Caco-2 (cell line): ENCODE measurements around the gene GMNN. TPM values are rescaled to one million over a fixed set of nuclear protein-coding genes. Genes with fewer than 3 reads are reported as not detected.
A peak's percentile ranks its signal among the peaks of the same experiment; 100 is the strongest.

ENCODE experiments used
- BruUV-seq: library from RNA; stranded (reverse); fragments of 400-500 nt; replicated peaks from 2 replicates; lab custom pipeline; 2021; lab: Mats Ljungman, UMichigan
- CTCF ChIA-PET: fragments of 300-600 bp; sonication (Branson Sonifier 250); formaldehyde crosslinking; loops from one replicate; lab custom pipeline; 2022; ENCODE audit warnings: antibody characterized with exemption; lab: Charles Lee
- POLR2A ChIA-PET: fragments of 300-600 bp; sonication (Branson Sonifier 250); formaldehyde crosslinking; loops from one replicate; lab custom pipeline; 2022; ENCODE audit warnings: antibody characterized with exemption; lab: Charles Lee
- DNase-seq, 2 experiments: peaks; one replicate each; pipeline versions ENCODE4 v3.0.0 to v3.0.0-alpha.2; 2020 to 2022
- H3K27me3 ChIP-seq: replicated peaks from 2 replicates; pipeline ENCODE4 v1.6.0; 2011; ENCODE audit warnings: low read length; ENCODE audit not compliant: control insufficient read depth, insufficient read depth
- H3K36me3 ChIP-seq: 2 replicates; pipeline ENCODE4 v1.5.1; 2011; ENCODE audit warnings: low read length; ENCODE audit not compliant: control insufficient read depth, insufficient read depth
- H3K4me1 ChIP-seq: fragments of 250-450 bp; sonication (Bioruptor Pico); 2 replicates; pipeline ENCODE4 v1.5.1; 2020; ENCODE audit warnings: mild to moderate bottlenecking
- H3K4me3 ChIP-seq: 2 replicates; pipeline ENCODE4 v1.5.1; 2011; ENCODE audit warnings: low read depth, mild to moderate bottlenecking, control low read depth, low read length
- H3K9me3 ChIP-seq: fragments of 250-450 bp; sonication (Bioruptor Pico); 2 replicates; pipeline ENCODE4 v1.5.1; 2020; ENCODE audit warnings: mild to moderate bottlenecking, moderate library complexity
- H3K27ac Mint-ChIP-seq: one replicate; pipeline ENCODE4 v1.8.0; 2022; ENCODE audit warnings: mixed read lengths; ENCODE audit not compliant: unreplicated experiment
- H3K27me3 Mint-ChIP-seq: one replicate; pipeline ENCODE4 v1.8.0; 2022; ENCODE audit warnings: mixed read lengths; ENCODE audit not compliant: insufficient read depth, unreplicated experiment
- H3K36me3 Mint-ChIP-seq: one replicate; pipeline ENCODE4 v1.8.0; 2022; ENCODE audit warnings: mild to moderate bottlenecking, mixed read lengths; ENCODE audit not compliant: insufficient read depth, unreplicated experiment
- H3K4me1 Mint-ChIP-seq: one replicate; pipeline ENCODE4 v1.8.0; 2022; ENCODE audit warnings: low read depth, mixed read lengths; ENCODE audit not compliant: unreplicated experiment
- H3K4me3 Mint-ChIP-seq: one replicate; pipeline ENCODE4 v1.8.0; 2022; ENCODE audit warnings: mild to moderate bottlenecking, moderate library complexity, mixed read lengths; ENCODE audit not compliant: unreplicated experiment
- H3K9me3 Mint-ChIP-seq: one replicate; pipeline ENCODE4 v1.8.0; 2022; ENCODE audit warnings: mixed read lengths; ENCODE audit not compliant: unreplicated experiment
- CTCF ChIP-seq, 2 experiments: fragments of 200-600 bp in 1 of 2; IDR thresholded peaks; 1 replicate in 1 of 2; 2 replicates in 1 of 2; pipeline versions ENCODE4 v1.5.1 to v1.8.0; 2011 to 2022; ENCODE audit warnings: antibody characterized with exemption in 1 of 2, control low read depth in 1 of 2, inconsistent platforms in 1 of 2, low read depth in 1 of 2, low read length in 1 of 2, mild to moderate bottlenecking in 1 of 2, moderate library complexity in 1 of 2; ENCODE audit not compliant: insufficient read depth in 1 of 2, severe bottlenecking in 1 of 2, unreplicated experiment in 1 of 2
- intact Hi-C: fragments of 100-400 bp; cut with micrococcal nuclease; formaldehyde crosslinking; loops from one replicate; pipeline ENCODE4 v1.10.0; 2022; ENCODE audit not compliant: unreplicated experiment
- total RNA-seq: library from RNA; stranded (reverse); gene quantifications from 2 replicates; pipeline ENCODE4 v1.2.3, GENCODE V29; 2022

The GMNN gene
- total RNA-seq, 1 experiment from 2014 or later, result 66.5 TPM

- Mint-ChIP-seq H3K36me3 (peaks cover 53% of the 10 kb centered on the region), H3K4me3 (no peak overlapping the region), H3K27me3 (no peaks in the 10 kb centered on the region), H3K27ac (no peak overlapping the region), H3K4me1 (peaks cover 18% of the 10 kb centered on the region), H3K9me3 (no peaks in the 10 kb centered on the region)
- BruUV-seq, result no TSS peak
- intact Hi-C loops, result no loop called here
- Histone ChIP-seq H3K9me3 (no peaks in the 10 kb centered on the region), H3K36me3 (peaks cover 3% of the 10 kb centered on the region; the same call in 1 of the 2 replicates), H3K4me1 (peaks cover 41% of the 10 kb centered on the region), H3K4me3 (peak overlapping the region; percentile 7; the same call in 1 of the 2 replicates), H3K27me3 (no peaks in the 10 kb centered on the region)
- ChIA-PET POLR2A (no interaction called here), CTCF (no interaction called here)
- no peak for DNase-seq
- no peak for TF ChIP-seq CTCF (IDR thresholded peaks at IDR 0.05; ENCODE audit: insufficient read depth in 1 of 2, low read depth in 1 of 2, low read length in 1 of 2, severe bottlenecking in 1 of 2, unreplicated experiment in 1 of 2)
These were observed 2.5 kb downstream of the GMNN start for GRCh38 chr6:24777227-24777626.

- BruUV-seq, result no TSS peak
These were observed 3.4 kb downstream of the GMNN start for GRCh38 chr6:24778121-24778520.

GRCh38 chr6:24778878-24779277 lies 4.1 kb downstream of the GMNN start:
- Mint-ChIP-seq H3K9me3 (no peaks in the 10 kb centered on the region), H3K27ac (no peak overlapping the region)

More at GRCh38 chr6:24778121-24778520, 3.4 kb downstream of the GMNN start:
- intact Hi-C loops, result no loop called here
- H3K36me3 Mint-ChIP-seq, result peaks cover 62% of the 10 kb centered on the region
- POLR2A ChIA-PET, result no interaction called here
- CTCF ChIA-PET, result no interaction called here
- no peaks in the 10 kb centered on the region for H3K9me3 Mint-ChIP-seq
- H3K27me3 ChIP-seq, result no peaks in the 10 kb centered on the region
- H3K27ac Mint-ChIP-seq, result no peak overlapping the region
- no peak for TF ChIP-seq CTCF (IDR thresholded peaks at IDR 0.05; ENCODE audit: insufficient read depth in 1 of 2, low read depth in 1 of 2, low read length in 1 of 2, severe bottlenecking in 1 of 2, unreplicated experiment in 1 of 2)
- peaks cover 41% of the 10 kb centered on the region for H3K4me1 ChIP-seq
- DNase-seq, result no peak
- peaks cover 19% of the 10 kb centered on the region for H3K4me1 Mint-ChIP-seq
- H3K27me3 Mint-ChIP-seq, result no peaks in the 10 kb centered on the region
- H3K4me3 ChIP-seq, result 0 out of 2 replicates have a peak overlapping the region, but pooled peaks have one; percentile 11
- H3K36me3 ChIP-seq, result peaks cover 3% of the 10 kb centered on the region; the same call in 1 of the 2 replicates
- H3K4me3 Mint-ChIP-seq, result no peak overlapping the region
- H3K9me3 ChIP-seq, result no peaks in the 10 kb centered on the region

More at GRCh38 chr6:24778878-24779277, 4.1 kb downstream of the GMNN start:
- no peak for TF ChIP-seq CTCF (IDR thresholded peaks at IDR 0.05; ENCODE audit: insufficient read depth in 1 of 2, low read depth in 1 of 2, low read length in 1 of 2, severe bottlenecking in 1 of 2, unreplicated experiment in 1 of 2)
- peaks cover 3% of the 10 kb centered on the region; the same call in 1 of the 2 replicates for H3K36me3 ChIP-seq
- H3K4me1 ChIP-seq, result peaks cover 41% of the 10 kb centered on the region
- Mint-ChIP-seq H3K4me3 (no peak overlapping the region), H3K4me1 (peaks cover 19% of the 10 kb centered on the region), H3K27me3 (no peaks in the 10 kb centered on the region), H3K36me3 (peaks cover 69% of the 10 kb centered on the region)
- POLR2A ChIA-PET, result interaction anchor here (0.7 kb wide), 1 partner anchor 46 kb away, joined by 3 read pairs; no protein-coding TSS in a partner anchor
- no peak for DNase-seq
- no peak overlapping the region for H3K4me3 ChIP-seq
- H3K9me3 ChIP-seq, result no peaks in the 10 kb centered on the region
- H3K27me3 ChIP-seq, result no peaks in the 10 kb centered on the region
- intact Hi-C loops, result no loop called here
- CTCF ChIA-PET, result interaction anchor here (0.7 to 1.2 kb wide), 2 partner anchors 283 to 419 kb away, joined by 3 read pairs; no protein-coding TSS in a partner anchor
- BruUV-seq, result no TSS peak
